Iris pigment epithelial cell (primary cell): ENCODE measurements around the gene NECTIN2.
"Not testable (repeated sequence)": the region's sequence is repeated elsewhere in the genome, so short reads cannot be mapped to it uniquely, and the experiment has no call there.

ENCODE experiments used
- DNase-seq: peaks from one replicate; pipeline ENCODE4 v3.0.0-alpha.2; 2011; ENCODE audit warnings: low read depth

The NECTIN2 gene

DNA sequence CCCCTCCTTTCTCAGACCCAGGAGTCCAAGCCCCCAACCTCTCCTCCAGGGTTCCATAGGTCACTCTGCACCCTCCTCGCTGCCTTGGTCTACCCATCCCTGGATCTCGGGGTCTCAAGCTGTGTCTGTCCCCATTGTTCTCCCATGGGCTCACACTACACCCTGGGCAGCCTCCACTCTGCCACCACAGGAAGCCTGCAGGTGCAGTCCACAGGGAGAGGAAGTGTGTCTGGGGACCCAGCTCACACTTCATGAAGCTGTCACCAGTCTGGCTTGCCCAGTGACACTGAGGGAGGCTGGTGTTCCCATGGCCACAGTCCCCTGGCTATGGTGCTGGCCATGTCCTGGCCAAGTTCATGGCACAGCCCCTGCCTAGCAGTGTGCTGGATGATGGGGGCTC is 5.3 kb downstream of the NECTIN2 start:
- DNase-seq = no peak

DNA sequence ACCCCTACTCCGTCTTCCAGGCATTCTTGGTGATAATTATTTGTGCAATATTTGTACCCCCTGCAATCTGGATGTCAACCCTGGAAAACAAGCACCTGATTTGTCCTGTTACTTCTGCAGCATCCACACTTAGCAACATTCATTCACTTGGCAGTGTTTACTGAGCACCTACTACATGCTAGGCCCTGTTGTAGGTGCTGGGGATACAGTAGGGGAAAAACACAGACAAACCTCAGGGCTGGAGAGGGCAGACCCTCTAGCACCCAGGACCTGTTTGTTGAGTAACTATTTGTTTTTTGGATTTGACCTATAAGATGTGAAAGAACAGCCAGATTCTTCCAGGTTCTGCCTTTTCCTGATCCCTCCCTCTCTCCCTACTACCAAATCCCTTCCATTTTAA is 9.5 kb downstream of the NECTIN2 start:
- no peak for DNase-seq

DNA sequence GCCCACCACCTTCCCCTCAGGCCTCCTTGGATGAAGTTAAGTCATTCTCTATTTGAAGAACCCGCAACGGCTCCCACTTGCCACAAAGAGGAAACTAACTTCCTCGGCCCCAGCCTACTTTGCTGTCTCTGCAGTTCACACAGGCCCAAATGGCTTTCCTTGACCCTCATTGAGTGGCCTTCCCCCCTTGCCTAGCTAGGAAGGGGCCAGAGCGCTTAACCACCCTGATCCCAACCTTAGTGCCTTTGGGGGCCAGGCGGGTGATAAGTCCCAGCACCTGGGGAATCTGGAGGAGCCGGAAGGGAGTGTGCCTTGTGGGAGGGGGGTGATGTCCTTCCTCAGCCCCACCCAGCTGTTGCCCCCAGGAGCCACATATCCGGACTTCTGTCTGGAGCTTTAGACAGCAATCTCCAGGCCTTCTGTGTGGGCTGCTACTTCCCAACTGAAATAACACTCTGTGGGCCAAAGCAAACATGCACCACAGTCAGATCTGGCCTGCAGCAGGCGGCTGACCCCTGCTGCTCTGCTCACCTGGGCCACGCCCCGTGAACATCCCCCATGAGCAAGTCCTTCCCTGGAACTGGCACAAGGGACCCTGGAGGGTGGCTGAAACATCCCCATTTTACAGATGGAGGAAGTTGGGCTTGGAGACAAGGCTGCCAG is 10.5 kb downstream of the NECTIN2 start:
- DNase-seq = peak; percentile 47

DNA sequence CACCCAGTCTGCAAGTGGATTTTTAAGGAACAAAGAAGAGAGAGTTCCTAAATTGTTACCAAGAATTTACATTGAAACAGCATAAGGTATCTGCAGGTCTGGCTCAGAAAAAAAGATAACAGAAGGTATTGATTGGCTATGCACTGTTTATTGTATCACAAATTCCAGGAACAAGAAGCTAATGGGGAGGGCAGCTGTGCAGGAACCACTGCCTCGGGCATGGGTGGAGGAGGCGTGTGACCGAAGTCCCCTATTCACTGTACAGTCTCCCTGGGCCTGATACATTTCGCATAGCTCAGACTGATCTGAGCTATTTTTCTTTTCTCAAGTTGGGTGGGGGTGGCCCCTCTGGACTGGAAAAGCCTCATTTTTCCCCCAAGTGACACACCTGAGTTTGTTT is 11.7 kb downstream of the NECTIN2 start:
- DNase-seq = no peak

DNA sequence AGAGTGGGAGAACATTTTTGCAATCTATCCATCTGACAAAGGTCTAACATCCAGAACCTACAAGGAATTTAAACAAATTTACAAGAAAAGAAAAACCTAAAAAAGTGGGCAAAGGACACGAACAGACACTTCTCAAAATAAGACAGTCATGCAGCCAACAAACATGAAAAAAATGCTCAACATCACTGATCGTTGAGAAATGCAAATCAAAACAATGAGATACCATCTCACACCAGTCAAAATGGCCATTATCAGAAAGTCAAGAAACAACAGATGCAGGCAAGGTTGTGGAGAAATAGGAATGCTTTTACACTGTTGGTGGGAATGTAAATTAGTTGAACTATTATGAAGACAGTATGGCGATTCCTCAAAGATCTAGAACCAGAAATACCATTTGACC is 15.5 kb downstream of the NECTIN2 start:
- DNase-seq = not testable (repeated sequence)

DNA sequence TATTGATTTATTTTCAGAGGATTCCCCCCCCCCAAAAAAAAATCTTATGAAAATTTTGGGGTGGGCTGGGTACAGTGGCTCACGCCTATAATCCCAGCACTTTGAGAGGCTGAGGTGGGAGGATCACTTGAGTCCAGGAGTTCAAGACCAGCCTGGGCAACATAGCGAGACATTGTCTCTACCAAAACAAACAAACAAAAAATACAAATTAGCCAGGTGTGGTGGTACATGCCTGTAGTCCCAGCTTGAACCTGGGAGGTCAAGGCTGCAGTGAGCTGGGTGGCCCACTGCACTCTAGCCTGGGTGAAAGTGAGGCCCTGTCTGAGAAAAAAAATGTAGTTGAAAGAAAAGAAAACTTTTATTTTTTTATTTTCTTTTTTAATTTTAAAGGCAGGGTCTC is 17.9 kb downstream of the NECTIN2 start:
- no peak for DNase-seq

DNA sequence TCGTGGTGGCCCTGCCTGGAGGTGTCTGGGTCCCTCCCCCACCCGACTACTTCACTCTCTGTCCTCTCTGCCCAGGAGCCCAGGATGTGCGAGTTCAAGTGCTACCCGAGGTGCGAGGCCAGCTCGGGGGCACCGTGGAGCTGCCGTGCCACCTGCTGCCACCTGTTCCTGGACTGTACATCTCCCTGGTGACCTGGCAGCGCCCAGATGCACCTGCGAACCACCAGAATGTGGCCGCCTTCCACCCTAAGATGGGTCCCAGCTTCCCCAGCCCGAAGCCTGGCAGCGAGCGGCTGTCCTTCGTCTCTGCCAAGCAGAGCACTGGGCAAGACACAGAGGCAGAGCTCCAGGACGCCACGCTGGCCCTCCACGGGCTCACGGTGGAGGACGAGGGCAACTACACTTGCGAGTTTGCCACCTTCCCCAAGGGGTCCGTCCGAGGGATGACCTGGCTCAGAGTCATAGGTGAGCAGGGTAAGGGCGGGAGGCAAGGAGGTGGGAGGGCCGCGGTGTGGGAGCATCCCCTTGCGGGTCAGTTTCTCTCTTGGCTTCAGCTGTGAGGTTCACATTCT is 19.2 kb downstream of the NECTIN2 start:
- DNase-seq = no peak

DNA sequence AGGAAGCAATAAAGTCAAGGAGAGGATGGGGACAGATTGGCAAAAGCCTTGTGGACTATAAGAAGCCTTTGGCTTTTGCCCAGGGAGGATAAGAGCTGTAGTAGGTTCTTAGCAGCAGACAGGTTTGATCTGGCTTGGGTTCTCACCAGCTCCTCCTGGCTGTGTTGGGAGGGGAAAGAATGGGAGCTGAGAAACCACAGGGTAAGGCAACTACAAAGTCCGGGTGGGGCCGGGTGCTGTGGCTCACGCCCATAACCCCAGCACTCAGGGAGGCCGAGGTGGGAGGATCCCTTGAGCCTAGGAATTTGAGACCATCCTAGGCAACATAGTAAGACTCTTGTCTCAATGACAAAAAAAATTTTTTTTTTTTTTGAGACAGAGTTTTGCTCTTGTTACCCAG is 20.6 kb downstream of the NECTIN2 start:
- no peak for DNase-seq

DNA sequence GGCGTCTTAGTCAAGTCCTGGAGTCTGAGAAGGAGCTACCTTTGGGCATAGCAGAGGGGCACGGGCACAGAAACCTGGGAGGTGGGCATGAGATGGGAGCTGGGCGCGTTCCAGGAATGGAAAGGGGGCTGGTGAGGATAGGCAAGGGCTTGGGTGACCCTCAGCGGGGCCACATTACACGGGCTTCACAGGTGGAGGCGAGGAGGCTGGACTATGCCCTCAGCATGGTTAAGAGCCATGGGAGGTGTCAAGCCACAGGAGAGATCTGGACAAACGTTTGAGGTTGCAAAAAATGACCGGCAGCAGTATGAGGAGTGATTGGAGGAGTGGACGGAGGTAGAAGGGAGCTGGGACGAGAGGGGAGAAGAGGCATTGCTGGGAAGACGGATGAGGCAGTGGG is 21.5 kb downstream of the NECTIN2 start:
- DNase-seq = no peak

DNA sequence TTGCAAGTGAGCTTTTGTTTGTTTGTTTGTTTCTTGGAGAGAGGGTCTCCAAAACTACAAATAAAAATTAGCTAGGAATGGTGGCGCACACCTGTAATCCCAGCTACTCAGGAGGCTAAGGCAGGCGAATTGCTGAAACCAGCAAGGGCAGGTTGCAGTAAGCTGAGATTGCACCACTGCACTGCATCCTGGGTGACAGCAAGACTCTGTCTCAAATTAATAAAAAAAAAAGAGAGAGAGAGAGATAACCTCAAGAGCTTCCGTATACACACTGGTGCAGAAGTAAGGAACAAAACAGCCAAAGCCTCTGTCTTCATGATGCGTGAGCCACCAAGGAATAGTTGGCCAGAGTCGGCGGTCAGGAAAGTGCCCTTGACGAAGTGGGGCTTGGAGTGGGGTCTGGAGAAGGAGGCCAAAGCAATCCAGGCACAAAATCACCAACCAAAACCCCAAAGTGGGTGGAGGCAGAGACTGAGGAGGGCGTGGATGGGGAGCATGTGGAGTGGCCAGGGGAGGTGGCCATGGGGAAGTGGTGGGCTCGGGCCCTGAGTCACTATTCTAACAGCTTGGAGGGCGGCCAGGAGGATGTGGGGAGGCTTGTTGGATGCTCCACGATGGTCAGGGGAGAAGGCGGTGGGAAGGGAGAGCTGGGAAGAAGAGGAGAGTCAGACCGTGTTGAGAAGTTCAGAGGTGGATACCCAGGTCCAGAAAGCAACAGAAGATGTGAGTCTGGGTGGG is 23.8 kb downstream of the NECTIN2 start:
- peak; percentile 89 for DNase-seq

DNA sequence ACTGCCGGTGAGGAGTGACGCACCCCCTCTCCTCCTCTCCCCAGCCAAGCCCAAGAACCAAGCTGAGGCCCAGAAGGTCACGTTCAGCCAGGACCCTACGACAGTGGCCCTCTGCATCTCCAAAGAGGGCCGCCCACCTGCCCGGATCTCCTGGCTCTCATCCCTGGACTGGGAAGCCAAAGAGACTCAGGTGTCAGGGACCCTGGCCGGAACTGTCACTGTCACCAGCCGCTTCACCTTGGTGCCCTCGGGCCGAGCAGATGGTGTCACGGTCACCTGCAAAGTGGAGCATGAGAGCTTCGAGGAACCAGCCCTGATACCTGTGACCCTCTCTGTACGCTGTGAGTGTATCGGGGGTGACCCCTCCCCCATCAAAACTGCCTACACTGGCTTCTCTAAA is 25.7 kb downstream of the NECTIN2 start:
- no peak for DNase-seq

DNA sequence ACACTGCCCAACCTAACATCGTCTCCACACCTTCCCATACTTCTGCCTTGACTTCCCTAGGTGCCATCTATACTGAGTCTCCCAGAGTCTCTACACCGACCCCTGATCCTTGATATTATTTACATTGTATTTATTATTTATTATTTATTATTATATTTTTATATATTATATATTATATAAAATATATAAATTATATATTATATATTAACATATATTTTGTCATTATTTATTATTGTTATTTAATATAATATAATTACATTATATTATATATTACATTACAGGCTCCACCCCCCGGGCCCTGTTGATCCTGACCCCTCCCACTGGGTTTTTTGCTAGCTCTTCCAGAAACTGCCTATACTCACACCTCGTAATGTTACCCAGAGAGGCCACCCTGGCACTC is 26.6 kb downstream of the NECTIN2 start:
- DNase-seq = no peak

DNA sequence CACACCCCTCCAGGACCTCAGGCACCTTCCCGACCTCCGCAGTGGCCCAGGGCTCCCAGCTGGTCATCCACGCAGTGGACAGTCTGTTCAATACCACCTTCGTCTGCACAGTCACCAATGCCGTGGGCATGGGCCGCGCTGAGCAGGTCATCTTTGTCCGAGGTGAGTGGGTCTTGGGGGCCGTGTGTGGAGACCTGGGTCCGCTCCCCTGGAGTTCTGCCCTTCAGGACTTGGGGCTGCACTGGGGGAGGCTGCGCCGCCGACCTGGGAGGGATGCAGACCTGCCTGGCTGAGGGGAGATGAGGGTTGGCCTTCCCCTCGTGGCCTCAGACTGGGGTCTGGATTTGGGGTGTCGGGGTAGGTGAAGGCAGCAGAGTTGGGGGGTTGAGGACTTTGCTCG is 28.2 kb downstream of the NECTIN2 start:
- DNase-seq = no peak

DNA sequence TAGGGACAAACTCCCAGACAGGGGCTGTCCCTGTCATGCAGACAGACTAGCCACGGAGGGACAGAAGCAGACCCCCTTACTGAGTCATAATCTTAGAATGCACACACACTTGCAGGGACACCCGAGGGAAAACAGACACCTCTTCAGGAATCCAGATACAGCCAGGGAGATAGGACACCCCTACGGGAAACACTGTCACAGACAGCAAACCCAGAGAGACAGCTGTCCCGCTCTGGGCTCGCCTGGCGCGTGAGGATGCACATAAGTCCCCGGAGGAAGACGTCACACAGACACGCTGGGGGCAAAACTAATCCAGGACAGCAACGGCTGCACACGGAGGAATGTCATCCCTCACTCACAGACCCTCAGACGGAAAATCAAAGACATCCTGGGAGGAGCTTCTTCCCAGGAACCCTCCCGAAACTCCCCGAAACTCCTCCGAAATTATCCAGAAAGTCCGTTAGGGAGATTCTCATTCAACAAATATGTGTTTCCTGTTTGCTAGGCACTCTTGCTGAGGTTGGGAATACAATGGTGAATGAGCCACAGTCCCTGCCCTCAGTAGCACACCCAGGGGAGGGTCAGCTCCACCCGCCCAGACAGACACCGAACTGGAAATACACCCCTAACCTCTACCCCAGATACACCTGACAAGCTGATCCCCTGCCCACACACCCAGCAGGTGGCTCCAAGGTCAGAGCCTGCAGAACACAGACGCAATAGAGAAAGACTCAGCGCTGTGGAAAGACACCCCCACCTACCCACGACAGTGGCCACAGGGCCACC is 29.8 kb downstream of the NECTIN2 start:
- peak; percentile 51 for DNase-seq

DNA sequence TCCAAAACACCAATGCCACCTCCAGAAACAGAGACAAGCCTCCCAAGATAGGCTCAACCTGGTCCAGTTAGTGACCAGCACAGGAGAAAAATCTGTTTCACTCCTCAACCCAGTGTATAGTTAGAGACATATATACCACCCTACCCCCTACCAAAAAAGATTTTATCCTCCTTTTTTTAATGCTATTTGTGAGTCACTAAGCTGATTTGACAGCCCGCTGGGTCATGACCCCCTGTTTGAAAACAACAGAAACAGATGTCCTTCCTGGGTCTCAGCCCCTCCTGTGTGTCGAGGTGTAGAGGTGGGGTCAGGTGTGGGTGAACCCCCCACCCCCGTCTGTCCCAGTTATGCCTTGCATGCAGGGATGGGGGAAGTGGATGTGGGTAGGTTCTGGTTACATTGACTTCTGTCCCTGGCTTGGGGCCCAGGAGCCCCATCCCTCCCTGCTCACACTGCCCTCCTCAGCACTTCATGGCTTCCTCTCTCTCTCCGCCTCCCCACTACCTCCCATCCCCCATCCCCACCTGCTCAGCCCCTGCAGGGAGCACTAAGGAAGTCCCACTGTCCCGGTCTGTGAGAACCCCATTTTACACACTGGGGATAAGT is 30.9 kb downstream of the NECTIN2 start:
- DNase-seq = peak; percentile 32

DNA sequence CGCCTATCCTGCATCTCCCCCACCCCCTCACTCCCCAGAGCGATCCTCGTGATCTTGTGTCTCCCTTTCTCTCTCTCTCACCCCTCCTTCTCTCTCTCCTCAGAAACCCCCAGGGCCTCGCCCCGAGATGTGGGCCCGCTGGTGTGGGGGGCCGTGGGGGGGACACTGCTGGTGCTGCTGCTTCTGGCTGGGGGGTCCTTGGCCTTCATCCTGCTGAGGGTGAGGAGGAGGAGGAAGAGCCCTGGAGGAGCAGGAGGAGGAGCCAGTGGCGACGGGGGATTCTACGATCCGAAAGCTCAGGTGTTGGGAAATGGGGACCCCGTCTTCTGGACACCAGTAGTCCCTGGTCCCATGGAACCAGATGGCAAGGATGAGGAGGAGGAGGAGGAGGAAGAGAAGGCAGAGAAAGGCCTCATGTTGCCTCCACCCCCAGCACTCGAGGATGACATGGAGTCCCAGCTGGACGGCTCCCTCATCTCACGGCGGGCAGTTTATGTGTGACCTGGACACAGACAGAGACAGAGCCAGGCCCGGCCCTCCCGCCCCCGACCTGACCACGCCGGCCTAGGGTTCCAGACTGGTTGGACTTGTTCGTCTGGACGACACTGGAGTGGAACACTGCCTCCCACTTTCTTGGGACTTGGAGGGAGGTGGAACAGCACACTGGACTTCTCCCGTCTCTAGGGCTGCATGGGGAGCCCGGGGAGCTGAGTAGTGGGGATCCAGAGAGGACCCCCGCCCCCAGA is 32.2 kb downstream of the NECTIN2 start:
- DNase-seq = no peak

DNA sequence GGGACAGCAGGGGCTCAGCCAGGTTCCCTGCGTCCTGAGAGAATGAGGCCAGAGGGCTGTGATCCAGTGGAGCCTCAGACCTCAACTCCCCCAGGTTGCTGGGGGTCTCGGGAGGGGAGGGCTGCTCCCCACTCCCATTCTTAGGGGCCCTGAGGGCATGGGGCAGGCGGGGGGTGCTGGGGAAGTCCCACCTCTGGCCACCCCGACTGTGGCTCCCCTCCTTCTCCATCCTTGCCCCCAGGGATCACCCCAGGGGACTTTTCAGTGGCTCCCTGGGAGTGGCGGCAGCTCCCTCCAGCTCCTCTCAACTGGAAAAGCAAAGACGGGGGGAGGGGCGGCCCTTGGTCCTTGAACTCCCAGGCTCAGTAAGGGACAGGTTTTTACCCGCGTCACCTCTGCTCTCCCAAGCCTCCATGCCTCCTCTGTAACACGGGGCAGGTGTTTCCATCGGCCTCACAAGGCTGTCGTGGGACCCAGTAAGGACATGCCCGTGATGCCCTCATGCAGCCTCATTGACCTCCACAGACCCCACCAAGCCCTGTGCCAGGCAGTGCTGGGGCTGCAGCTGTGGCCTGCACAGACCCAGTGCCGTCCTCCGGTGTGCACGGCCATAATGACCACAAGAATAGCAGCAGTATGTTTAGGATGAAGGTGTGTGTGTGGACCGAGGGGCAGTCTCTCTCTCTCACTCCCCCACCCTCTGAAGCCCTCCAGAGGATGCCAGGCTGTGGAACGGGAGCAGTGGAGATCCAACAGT is 33.4 kb downstream of the NECTIN2 start:
- no peak for DNase-seq

DNA sequence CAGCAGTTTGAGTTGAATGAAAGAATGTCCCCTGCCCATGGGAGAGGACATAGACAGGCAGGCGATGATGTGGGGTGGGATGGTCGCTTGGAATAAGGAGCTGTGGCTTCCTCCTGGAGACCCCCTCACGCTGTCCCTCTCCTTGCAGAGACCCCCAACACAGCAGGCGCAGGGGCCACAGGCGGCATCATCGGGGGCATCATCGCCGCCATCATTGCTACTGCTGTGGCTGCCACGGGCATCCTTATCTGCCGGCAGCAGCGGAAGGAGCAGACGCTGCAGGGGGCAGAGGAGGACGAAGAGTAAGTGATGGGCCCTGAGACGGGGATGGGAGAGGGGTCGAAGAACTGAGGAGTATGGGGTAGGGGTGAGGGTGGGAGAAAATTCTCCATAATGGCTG is 36.0 kb downstream of the NECTIN2 start:
- no peak for DNase-seq

DNA sequence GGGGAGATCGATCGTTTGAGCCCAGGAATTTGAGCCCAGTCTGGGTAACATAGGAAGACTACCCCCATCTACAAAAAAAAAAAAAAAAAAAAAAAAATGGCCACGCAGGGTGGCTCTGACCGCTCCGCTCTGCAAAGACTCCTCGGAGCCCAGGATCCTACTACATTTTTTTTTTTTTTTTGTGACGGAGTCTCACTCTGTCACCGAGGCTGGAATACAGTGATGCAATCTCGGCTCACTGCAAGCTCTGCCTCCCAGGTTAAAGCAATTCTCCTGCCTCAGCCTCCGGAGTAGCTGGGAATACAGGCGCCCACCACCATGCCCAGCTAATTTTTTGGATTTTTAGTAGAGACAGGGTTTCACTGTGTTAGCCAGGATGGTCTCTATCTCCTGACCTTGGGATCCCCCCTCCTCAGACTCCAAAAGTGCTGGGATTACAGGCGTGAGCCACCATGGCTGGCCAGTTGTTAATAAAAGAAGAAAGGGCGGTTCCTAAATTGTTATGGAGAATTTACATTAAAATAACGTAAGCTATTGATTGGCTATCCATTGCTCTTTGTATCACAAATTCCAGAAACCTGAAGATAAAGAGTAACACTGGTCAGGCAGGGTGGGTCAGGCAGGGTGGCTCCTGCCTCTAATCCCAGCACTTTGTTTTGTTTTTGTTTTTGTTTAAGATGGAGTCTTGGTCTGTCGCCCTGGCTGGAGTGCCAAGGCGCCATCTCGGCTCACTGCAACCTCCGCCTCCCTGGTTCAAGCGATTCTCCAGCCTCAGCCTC is 36.7 kb downstream of the NECTIN2 start:
- not testable (repeated sequence) for DNase-seq

DNA sequence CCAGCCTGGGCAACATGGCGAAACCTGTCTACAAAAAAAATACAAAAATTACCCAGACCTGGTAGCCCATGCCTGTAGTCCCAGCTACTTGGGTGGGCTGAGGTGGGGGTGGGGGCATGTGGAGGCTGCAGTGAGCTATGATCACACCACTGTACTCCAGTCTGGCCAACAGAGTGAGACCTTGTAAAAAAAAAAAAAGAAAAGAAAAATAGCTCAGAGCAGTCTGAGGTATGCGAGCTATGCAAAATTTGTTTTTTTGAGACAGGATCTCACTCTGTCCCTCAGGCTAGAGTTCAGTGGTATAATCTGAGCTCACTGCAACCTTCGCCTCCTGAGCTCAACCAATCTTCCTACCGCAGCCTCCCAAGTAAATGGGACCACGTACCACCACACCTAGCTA is 37.8 kb downstream of the NECTIN2 start:
- DNase-seq = peak; percentile 59
